GM19240 (cell line): ENCODE measurements around the gene ADGRL3.
"Not testable (repeated sequence)": the region's sequence is repeated elsewhere in the genome, so short reads cannot be mapped to it uniquely, and the experiment has no call there.

ENCODE experiments used
- DNase-seq: peaks from one replicate; pipeline ENCODE4 v3.0.0; 2011; ENCODE audit warnings: low spot score; ENCODE audit not compliant: insufficient read length

Gene ADGRL3

DNA sequence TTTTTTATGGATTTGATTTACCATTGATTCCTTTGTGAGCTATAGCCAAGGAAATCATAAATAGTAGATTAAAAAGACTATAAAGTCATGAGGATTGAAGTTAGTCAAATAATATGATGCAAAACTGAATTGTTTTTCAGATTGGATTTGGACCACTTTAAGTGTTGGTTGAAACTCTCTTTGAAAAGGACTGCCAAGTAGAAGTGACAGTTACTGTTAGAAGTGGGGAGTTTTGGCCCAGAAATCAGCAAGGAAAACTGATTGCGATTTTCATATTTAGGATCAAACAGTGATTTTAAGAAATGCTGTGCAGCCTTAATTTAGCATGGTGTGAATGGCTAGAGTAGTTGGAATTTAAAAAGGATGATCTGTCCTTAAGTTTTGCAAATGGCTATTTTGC is 4.9 kb downstream of the ADGRL3 start:
- no peak for DNase-seq

DNA sequence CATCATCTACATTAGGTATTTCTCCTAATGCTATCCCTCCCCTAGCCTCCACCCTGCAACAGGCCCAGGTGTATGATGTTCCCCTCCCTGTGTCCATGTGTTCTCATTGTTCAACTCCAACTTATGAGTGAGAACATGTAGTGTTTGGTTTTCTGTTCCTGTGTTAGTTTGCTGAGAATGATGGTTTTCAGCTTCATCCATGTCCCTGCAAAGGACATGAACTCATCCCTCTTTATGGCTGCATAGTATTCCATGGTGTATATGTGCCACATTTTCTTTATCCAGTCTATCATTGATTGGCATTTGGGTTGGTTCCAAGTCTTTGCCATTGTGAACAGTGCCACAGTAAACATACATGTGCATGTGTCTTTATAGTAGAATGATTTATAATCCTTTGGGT is 7.0 kb downstream of the ADGRL3 start:
- not testable (repeated sequence) for DNase-seq

DNA sequence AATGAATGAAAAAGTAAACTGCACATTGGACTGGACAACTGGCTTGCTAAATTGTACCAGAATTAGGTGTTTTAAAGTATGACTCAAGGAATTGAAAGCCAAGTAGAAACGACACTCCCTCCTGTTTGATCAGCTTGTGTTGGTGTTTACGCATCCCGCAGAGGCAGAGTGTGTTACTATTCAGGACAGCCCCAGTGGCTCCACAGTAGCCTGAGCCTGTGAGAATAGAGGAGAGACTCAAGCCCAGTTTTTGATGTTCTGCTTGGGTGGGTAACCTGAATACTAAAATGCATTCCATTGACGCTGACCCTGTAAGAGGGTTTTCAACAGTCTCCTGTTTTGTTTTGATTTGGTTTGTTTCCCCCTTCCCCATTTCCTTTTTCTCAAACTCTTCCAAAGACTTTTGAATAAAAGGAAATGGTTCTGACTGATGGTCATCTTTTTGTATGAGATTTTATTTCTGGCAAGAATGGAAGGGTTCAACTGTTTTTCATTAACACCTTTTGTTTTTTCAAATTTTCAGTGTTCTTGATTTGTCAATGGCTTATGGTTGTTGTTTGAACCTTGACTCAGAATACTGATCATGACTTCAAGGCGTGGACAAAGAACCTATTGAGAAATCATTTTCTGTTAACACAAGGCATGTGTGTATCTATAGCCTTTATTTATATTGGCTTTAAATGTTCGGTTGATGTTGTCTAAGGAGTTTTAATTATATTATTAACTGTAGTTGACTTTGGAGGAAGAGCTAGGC is 10.2 kb downstream of the ADGRL3 start:
- no peak for DNase-seq

DNA sequence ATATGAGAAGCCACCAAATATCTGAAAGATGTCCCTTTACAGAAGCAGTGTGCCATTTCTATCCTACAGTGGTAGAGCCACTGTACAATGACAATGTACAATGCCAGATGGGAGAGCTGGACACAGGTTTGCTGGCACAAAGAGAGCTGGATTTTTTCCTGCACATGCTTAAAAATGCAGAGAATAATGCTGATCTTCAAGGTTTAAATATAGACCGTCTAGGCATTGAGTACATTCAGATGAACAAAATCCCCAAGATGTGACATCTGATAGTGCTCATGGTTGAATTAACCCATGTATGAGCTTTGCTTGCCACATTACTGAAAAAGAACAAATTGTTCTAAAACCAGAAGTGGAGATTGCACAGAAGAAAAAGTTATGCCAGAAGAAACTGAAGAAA is 11.7 kb downstream of the ADGRL3 start:
- DNase-seq, result no peak

DNA sequence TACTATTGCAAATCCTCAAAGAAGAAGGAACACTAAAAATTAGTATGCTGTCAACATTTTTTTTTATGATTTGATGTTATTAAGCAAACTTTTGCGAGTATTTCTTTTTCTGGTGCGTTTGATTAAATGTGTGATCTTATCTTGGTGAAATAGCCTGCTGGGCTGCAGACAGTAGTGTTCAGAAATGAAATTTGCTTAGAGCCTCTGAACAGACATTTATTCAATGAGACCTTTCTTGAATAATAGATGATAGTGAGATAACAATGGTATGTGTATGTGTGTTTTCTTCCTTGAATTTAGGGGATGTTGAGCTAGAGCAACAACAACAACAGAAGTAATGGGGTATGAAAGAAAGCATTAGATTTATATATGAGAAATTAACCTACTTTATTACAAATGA is 12.7 kb downstream of the ADGRL3 start:
- DNase-seq, result no peak

DNA sequence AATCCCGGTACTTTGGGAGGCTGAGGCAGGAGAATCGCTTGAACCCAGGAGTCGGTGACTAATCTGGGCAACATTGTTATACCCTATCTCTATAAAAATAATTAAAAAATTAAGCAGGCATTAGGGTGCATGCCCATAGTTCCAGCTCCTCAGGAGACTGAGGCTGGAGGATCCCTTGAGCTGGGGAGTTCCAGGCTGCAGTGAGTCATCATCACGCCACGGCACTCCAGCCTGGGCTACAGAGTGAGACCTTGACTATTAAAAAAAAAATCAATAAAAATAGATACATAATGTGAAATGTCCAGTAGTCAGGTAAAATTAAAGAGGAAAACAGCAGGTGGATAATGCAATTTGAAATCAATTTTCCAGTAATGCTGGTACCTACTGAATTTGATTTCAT is 14.6 kb downstream of the ADGRL3 start:
- no peak for DNase-seq

DNA sequence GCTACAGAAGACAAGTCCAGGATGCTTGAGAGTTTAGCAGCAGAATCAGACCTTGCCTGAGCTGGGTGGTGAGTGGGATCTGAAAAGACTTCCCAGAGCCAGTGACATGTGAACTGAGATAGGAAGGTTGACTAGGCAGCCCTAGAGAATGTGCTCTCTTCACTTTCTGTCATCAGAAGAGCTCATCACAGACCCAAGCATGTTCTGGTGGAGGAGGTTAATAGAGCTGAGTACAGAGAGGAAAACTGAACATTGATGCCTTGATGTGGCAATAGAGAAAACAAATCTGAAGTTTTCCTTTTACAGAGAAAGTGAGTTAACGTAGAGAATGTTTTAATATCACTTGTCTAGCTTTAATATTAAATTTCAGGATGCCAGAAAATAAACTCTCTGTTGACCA is 17.1 kb downstream of the ADGRL3 start:
- no peak for DNase-seq

DNA sequence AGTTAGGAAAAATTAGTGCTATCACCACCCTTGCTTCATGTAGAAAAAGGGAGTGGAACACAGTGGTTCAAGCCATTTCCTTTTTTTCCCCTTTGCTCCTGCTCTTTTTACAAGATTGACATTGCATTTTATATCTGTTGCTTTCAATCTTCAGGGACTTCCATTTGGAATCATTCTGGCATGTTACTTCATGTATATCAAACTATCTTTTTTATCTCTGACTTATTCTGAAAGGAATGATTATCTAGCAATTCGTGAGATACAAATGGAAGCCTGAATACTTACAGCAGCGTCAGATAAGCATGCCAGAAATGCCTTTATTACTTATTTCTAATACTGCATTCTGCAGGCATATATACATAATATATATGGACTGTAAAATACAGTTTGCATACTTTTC is 20.4 kb downstream of the ADGRL3 start:
- DNase-seq, result no peak

DNA sequence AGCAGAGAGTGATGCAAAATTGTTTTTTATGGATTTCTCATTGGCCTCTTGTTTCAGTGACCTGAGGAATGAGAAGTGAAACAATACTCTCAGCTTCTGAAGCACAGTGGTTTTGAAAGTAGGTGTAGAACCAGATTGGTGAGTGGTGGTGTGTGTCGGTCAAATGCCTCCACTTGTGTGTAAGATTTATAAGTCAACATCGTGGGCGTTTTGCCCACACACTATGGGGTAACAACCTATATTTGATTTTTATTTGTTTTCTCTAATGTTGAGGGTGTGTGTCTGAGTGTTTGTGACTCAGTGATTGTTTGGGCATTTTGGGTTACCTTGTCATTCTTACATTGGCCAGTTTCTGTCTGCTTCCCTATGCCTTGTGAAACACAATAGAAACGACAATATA is 23.3 kb downstream of the ADGRL3 start:
- no peak for DNase-seq

DNA sequence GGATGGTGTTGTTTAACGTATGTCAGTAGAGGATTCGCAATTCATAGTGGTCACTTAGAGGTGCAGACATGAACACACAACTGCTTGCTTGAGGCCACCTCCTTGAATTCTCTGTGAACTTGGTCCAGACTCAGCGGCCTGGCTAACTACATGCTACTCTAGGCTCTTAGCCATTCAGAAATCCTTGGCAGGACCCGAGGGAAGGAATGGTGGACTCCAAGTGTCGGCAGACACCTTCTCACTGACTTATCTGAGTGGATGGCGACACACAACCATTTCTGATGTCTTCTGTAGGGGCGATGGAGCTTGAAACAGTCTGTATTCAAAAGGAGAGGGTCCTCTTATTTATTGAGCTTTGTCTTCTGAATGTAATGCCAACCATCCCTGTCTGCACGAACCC is 24.4 kb downstream of the ADGRL3 start:
- no peak for DNase-seq

DNA sequence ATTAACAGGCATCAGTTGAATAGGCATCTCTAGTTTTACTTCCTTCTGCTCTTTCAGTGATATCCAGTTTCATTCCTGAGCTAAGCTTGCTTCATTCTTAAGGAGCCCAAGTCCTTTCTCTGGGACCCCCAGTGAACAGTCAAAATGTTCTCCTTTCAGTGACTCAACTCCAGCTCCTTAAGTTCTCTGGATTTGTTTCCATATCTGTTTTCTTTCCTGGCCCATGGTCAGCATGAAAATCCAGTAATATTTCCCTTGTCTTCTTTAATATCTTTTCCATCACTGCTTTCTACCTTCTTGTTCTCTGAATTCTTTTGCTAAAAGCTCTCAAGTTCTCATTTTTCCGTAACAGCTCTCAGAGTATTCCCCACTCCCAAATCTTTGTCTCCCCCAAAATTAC is 25.5 kb downstream of the ADGRL3 start:
- DNase-seq, result no peak

DNA sequence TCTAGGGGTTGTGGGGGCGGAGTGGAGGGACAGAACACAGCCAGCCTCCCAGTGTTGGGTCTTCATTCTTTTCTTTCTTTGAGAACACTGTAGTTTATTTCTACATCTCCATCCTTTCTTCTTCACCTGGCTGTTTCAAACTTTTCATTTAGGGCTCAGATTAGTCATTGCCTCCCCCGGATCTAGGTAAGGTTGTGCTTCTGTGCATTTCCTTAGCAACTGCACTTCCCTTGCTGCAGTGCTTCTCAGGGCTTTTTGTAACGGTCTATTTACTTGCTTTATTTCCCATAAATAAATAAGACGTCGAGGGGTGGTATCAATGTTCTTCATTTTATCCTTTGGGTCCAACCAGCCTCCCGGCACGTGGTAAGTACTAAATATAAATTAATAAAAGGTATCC is 31.3 kb downstream of the ADGRL3 start:
- no peak for DNase-seq

DNA sequence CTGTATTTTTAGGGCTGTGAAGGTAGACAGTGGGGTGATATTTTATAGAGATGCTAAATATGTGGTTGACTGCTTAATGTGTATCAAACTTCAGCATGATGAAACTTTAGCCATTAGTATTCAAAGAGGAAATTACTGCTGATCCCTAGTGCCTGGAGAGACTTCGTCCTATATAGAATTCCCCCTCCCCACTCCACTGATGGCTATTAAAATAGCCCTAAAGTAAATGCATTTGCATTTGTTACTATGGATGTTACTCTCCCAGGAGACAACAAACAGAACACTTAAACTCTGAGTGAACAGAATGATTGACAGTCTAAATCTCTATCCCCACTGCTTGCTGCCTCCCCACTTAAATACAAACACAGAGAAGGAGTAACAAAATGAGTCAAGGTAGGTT is 39.1 kb downstream of the ADGRL3 start:
- DNase-seq, result no peak

DNA sequence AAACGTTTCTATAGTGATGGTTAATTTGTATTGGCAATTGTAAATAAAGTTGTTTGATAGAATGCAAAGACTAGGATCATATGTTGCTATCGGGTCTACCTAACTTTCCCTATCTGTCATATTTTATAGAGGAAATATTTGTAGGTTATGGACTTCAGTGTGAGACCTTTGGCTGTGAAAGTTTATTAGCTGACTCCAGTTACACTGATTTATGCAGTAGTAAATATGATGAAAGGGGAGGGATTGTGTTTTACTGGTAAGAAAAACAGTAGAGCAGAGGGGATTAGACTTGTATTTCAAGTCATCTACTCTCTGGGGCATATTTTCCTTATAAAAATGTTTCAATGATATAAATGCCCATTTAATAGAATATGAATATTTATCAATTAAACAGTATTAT is 43.8 kb downstream of the ADGRL3 start:
- DNase-seq, result no peak

DNA sequence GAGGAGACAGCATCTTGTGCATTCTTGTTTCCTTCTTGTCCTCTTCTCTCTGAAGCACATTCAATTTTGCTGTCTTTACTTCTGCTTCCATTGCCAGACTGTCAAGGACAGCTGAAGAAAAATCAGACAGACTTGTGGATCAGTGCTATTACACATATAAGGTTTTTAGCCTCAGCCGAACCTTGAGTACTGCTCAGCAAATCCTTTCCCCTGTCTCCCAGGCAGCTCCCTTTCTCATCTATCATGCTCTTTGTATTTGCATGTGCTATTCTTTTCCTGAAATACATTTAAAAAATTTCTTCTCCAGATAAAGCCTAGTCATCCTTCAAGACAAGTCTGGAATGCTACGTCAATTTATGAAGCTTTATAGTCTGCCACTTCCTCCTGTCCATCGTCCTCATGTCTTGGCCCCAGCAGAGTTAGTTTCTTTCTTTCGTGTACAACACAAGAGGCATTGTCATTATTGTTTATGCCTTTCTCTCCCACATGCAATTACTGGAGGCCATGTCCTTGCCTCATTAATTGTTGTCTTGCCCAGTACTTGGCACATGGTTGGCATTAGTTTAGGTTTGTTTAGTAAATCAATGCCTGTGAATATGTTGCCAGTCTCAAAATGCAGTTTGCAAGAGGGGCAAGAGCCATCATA is 45.1 kb downstream of the ADGRL3 start:
- no peak for DNase-seq

DNA sequence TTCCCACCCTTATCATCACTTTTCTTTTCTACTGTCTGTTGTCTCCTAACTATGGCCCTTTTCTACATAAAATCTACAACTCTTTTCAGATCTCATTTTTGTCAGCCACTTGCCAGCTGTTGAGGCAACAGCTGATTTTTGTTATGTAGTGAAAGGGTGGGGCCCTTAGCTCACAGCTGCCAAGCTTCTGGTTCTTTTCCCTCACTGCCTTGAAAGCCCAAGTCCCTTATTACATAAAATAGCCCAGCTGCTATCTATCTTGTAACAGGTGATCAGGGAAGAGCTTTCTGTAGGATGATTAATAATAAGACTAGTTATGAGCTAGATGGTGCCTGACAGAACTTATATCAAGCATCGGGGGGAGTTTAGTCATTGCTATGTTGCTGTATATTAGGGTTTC is 45.9 kb downstream of the ADGRL3 start:
- no peak for DNase-seq

DNA sequence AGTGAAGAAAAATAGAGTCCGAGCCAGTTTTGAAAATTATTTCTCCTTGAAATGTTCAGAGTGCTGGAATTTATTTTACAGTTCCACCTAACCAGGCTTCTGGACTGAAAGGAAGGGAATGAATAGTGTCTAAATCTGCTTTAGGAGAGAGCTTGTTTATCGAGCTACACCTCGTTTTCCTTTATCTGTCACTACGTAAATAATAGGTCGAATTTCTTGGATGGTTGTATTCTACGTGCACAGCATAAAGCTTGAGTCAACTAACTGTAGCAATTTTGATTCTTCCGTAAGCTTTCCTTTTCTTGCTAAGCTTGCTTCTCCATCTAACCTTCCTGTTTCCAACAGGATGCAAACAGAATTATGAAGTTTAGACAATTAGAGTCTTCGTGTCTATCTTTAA is 48.6 kb downstream of the ADGRL3 start:
- DNase-seq, result no peak

DNA sequence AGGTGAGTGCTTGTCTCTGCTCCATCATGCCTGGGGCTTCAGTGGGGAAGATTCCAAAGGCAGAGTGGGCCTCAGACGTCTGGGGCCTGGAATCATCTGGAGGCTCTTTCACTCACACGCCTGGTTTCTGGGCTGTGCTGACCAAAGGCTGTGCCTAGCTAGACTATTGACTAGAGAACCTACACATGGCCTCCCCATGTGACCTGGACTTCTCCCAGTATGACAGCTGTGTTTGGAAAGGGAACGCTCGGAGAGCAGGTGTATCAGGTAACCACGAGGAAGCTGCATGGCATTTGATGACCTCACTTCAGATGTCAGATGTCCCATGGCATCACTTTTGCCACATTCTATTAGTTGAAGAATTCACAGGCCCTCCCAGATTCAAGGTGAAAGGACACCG is 51.0 kb downstream of the ADGRL3 start:
- DNase-seq, result no peak

DNA sequence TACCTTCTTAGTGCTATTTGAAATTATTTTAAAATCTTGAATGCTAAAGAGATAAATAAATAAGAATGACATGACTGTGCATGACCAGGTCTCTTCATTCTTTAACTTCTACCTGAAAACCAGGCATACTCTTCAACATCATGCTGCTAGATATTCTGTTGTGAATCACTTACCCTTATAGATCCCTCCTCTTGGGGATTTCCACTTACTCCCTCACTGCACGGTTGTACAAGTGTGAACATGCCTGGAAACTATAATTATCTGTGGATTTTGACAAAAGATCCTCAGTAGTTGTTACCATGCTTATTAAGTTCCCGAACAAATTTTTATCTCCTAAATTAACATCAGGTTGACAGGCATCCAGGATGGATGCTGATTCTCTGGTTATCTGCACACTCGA is 54.3 kb downstream of the ADGRL3 start:
- DNase-seq, result no peak

DNA sequence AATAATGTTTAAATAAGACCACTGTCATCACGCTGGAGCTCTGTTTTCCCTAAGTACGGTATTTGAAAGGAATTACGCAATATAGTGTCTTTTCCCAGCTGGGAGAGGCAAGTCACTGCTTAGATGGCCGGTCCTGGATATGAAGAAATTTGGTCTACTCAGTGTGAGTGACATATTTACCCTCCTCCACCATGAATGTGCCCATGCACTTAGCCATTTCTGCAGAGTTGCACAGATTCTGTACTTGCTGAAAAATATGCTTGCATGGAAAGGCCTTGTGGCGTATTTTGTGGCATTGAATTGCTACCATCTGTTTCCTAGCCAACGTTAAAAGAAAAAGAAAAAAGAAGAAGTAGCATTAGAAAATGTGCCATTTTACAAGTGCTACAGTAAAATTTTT is 73.1 kb downstream of the ADGRL3 start:
- no peak for DNase-seq

DNA sequence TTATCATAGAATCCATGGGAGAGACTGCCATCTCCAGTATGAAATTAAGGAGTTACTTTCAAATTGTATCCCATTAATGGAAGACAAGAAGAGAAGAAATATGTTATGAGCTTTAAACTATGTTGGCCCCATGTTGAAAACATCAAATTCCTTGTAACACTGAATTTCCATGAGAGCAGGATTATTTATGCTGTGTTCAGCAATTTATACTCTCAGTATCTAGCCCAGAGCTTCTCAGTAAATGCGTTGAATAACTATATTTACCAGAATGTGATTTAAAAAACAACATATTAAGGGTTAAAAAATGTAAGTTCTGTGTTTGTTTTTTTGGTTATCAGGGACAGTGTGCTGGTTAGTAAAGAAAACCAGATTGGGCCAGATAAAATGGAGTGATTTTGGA is 74.2 kb downstream of the ADGRL3 start:
- no peak for DNase-seq

DNA sequence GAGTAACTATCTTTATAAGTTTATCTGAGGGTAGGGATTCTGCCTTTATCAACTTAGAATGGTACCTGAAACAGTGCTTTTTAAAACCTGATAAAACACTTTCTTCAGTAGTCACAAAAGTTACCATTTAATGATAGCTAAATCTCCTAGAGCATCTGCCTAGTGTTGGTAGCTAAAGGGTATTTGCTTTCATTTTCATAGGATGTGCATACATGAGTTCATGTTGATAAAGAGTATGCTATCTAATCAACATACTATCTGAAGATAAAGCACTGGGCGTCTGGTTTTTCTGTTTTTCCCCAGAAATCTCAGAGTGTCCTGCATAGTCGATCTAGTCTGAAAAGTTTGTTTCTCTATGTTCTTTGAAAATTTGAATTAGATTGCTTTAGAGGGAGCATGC is 75.1 kb downstream of the ADGRL3 start:
- DNase-seq, result no peak

DNA sequence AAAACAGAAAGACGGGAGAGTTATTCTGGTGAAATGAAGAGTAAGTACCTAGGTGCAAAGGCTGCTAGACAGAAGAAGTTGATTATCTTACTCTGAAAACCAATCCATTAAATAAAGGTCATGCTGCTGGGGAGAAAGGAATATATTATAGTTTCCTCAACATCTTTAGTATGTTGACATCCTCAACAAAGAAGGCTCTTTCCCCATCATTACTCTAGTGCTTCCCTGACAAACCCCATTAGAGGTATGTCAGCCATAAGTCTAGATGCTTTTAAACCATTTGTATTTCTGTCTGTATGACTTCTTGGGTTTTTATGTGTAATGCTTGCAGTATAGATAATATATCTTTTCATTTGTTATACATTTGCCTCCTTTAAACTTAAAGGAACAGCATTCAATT is 75.9 kb downstream of the ADGRL3 start:
- DNase-seq, result no peak
